Prostate gland (tissue), 2 donors: ENCODE results near the gene NGEF.

Source experiments
- CTCF ChIP-seq, 4 experiments: fragments of 200-600 bp in 2 of 4; fragments of 450-650 bp in 2 of 4; sonication (generic) in 2 of 4; IDR thresholded peaks; 1 replicate in 3 of 4; 2 replicates in 1 of 4; pipeline ENCODE4 v1.5.1; 2016 to 2019; ENCODE audit warnings: antibody characterized with exemption in 4 of 4, mild to moderate bottlenecking in 2 of 4, moderate library complexity in 2 of 4
- POLR2A ChIP-seq: fragments of 450-650 bp; IDR thresholded peaks from one replicate; pipeline ENCODE4 v1.6.1; 2016; ENCODE audit warnings: antibody characterized with exemption, mild to moderate bottlenecking
- POLR2AphosphoS5 ChIP-seq: sonication (generic); formaldehyde crosslinking; IDR thresholded peaks from one replicate; pipeline ENCODE4 v1.6.1; 2017; ENCODE audit warnings: antibody characterized with exemption

- no peak for TF ChIP-seq POLR2A
- no peak for TF ChIP-seq CTCF (IDR thresholded peaks at IDR 0.05)
- TF ChIP-seq POLR2AphosphoS5, result no peak
Observed at GRCh38 chr2:232836934-232837333, 176.1 kb downstream of the NGEF start.
